Kidney epithelial cell (primary cell): Measurements from ENCODE around the gene CTSH. TPM values are rescaled to one million over a fixed set of nuclear protein-coding genes. Genes with fewer than 3 reads are reported as not detected.

ENCODE experiments used
- DNase-seq: peaks from one replicate; pipeline ENCODE4 v3.0.0-alpha.2; 2010; ENCODE audit warnings: low read depth
- H3K27me3 ChIP-seq: 2 replicates; pipeline ENCODE4 v1.6.0; 2011; ENCODE audit warnings: low read length; ENCODE audit not compliant: control insufficient read depth, insufficient read depth
- H3K36me3 ChIP-seq: 2 replicates; pipeline ENCODE4 v1.5.1; 2011; ENCODE audit warnings: low read length; ENCODE audit not compliant: control insufficient read depth, insufficient read depth
- H3K4me3 ChIP-seq: 2 replicates; pipeline ENCODE4 v1.5.1; 2011; ENCODE audit warnings: low read depth, mild to moderate bottlenecking, control low read depth, low read length
- CTCF ChIP-seq: IDR thresholded peaks from 2 replicates; pipeline ENCODE4 v1.5.1; 2011; ENCODE audit warnings: mild to moderate bottlenecking, moderate library complexity, low read length, control low read depth, inconsistent platforms; ENCODE audit not compliant: insufficient read depth, poor library complexity, severe bottlenecking
- total RNA-seq: library from RNA; depleted of rRNA; stranded (reverse); fragments of >200 nt; gene quantifications from 2 replicates; pipeline ENCODE4 v1.2.3, GENCODE V29; 2015

CTSH gene
- total RNA-seq, result 103 and 125 TPM in 2 replicates

GRCh38 chr15:78944669-78945407 is at the start of gene CTSH:
Gene CTSH, minus strand, starts transcription at chr15:78945046. Its CDS starts 65 bp downstream, at chr15:78944981.
- Histone ChIP-seq H3K27me3 (peaks cover 17% of the 10 kb centered on the region), H3K4me3 (peak within 1 kb of the TSS; percentile 41), H3K36me3 (no peaks in the 10 kb centered on the region)
- no peak for TF ChIP-seq CTCF
- no peak for DNase-seq

- Histone ChIP-seq H3K36me3 (no peaks in the 10 kb centered on the region), H3K27me3 (no peaks in the 10 kb centered on the region), H3K4me3 (no peak overlapping the region)
- TF ChIP-seq CTCF, result no peak
- DNase-seq, result no peak
Observed at GRCh38 chr15:78993931-78994530, 49.2 kb upstream of the CTSH start.

- H3K36me3 ChIP-seq, result no peaks in the 10 kb centered on the region
- no peak for TF ChIP-seq CTCF
- H3K4me3 ChIP-seq, result no peak overlapping the region
- no peak for DNase-seq
- H3K27me3 ChIP-seq, result no peaks in the 10 kb centered on the region
Observed at GRCh38 chr15:78993257-78993930, 48.5 kb upstream of the CTSH start.

- no peak for DNase-seq
- H3K4me3 ChIP-seq, result no peak overlapping the region
- TF ChIP-seq CTCF, result no peak
Observed at GRCh38 chr15:78992416-78993256, 47.8 kb upstream of the CTSH start.

GRCh38 chr15:78991879-78992278 is 47.0 kb upstream of the CTSH start:
- no peak for DNase-seq
- Histone ChIP-seq H3K27me3 (no peaks in the 10 kb centered on the region), H3K36me3 (no peaks in the 10 kb centered on the region), H3K4me3 (no peak overlapping the region)
- no peak for TF ChIP-seq CTCF

More at GRCh38 chr15:78992416-78993256, 47.8 kb upstream of the CTSH start:
- Histone ChIP-seq H3K36me3 (no peaks in the 10 kb centered on the region), H3K27me3 (no peaks in the 10 kb centered on the region)
